Muscle of leg (tissue), 11 donors: ENCODE measurements around the gene VCAN. TPM values are rescaled to one million over a fixed set of nuclear protein-coding genes. Genes with fewer than 3 reads are reported as not detected.

Experiments used
- DNase-seq: peaks from one replicate; pipeline ENCODE4 v3.0.0; 2013
- H3K27ac ChIP-seq: one replicate; pipeline ENCODE4 v1.5.1; 2013; ENCODE audit warnings: mild to moderate bottlenecking, low read length, control low read depth
- H3K27me3 ChIP-seq: one replicate; pipeline ENCODE4 v1.6.1; 2013; ENCODE audit warnings: low read length; ENCODE audit not compliant: control insufficient read depth, insufficient read depth
- H3K36me3 ChIP-seq: one replicate; pipeline ENCODE4 v1.6.1; 2013; ENCODE audit warnings: low read length; ENCODE audit not compliant: control insufficient read depth, insufficient read depth
- H3K4me1 ChIP-seq: one replicate; pipeline ENCODE4 v1.6.1; 2013; ENCODE audit warnings: low read length; ENCODE audit not compliant: control insufficient read depth, insufficient read depth
- H3K4me3 ChIP-seq: one replicate; pipeline ENCODE4 v1.5.1; 2013; ENCODE audit warnings: low read length, control low read depth
- H3K9me3 ChIP-seq: replicated peaks from 2 replicates; pipeline ENCODE4 v1.6.1; 2013; ENCODE audit warnings: low read depth, low read length; ENCODE audit not compliant: control insufficient read depth
- WGBS: methylation state at CpG from one replicate; pipeline ENCODE4 v1.1.5; 2013; ENCODE audit warnings: missing lambda C conversion rate; ENCODE audit not compliant: insufficient coverage; 5-methylcytosine and 5-hydroxymethylcytosine counted together
- polyA plus RNA-seq, 8 donors: library from polyadenylated mRNA; unstranded; fragments of 120-200 nt; gene quantifications; one replicate each; pipeline versions ENCODE4 v1.2.1 to v1.2.3, GENCODE V29; 2013; ENCODE audit warnings: inconsistent platforms in 1 of 8, low replicate concordance in 1 of 8; ENCODE audit not compliant: insufficient read length in 8 of 8, insufficient read depth in 1 of 8
- total RNA-seq: library from RNA; stranded (reverse); fragments of 120-200 nt; gene quantifications from one replicate; pipeline ENCODE4 v1.2.4, GENCODE V29; 2013

The VCAN gene
- total and polyA plus RNA-seq, 9 donors: 187 to 382 (median 256) TPM

GRCh38 chr5:83614841-83615240, 143.3 kb downstream of the VCAN start:
- Histone ChIP-seq H3K9me3 (peaks cover 4% of the 10 kb centered on the region), H3K27me3 (no peaks in the 10 kb centered on the region), H3K4me3 (no peak overlapping the region), H3K4me1 (no peaks in the 10 kb centered on the region), H3K27ac (no peak overlapping the region), H3K36me3 (no peaks in the 10 kb centered on the region)
- DNase-seq: no peak

- no peaks in the 10 kb centered on the region for H3K27me3 ChIP-seq
- DNase-seq: no peak
- WGBS: no CpG with 5 or more reads among the region's 2 CpGs
- no peak overlapping the region for H3K27ac ChIP-seq
- H3K4me1 ChIP-seq: no peaks in the 10 kb centered on the region
- H3K4me3 ChIP-seq: no peak overlapping the region
- H3K9me3 ChIP-seq: no peaks in the 10 kb centered on the region
- H3K36me3 ChIP-seq: no peaks in the 10 kb centered on the region
These were observed 156.8 kb downstream of the VCAN start for GRCh38 chr5:83628360-83628759.

Other genes with a start within 250 kb of the VCAN start
- 0.31 TPM for gene HAPLN1, start 249.1 kb downstream of the VCAN start, total RNA-seq
- 1 to 10 TPM in 1 of 8 donors, under 1 TPM in 7; 0.29 to 2.3 (median 0.52) TPM for gene HAPLN1, start 249.1 kb downstream of the VCAN start, polyA plus RNA-seq